ENCODE results near the gene AHSA1.

GRCh38 chr14:77495334-77495733 lies 37.4 kb downstream of the AHSA1 start:
- TF ChIP-seq POLR2A (IDR thresholded peaks at IDR 0.05) (no peak), CTCF (IDR thresholded peaks at IDR 0.05) (no peak)
